Heart left ventricle (tissue), 16 donors: ENCODE data around the gene ICAM2. TPM values are rescaled to one million over a fixed set of nuclear protein-coding genes. Genes with fewer than 3 reads are reported as not detected.

Source experiments
- ATAC-seq, 4 donors: fragments of 200-7000 bp; cut with Tn5 transposase; one replicate each; pipeline ENCODE4 v1.9.1; 2020 to 2022; ENCODE audit warnings: moderate library complexity in 4 of 4, mild to moderate bottlenecking in 3 of 4, moderate number of reproducible peaks in 1 of 4
- DNase-seq, 5 donors: peaks; one replicate each; pipeline ENCODE4 v3.0.0-alpha.2; 2020
- H3K27ac ChIP-seq, 12 donors: fragments of 200-600 bp; sonication (generic) in 4 of 12; one replicate each; pipeline versions ENCODE4 v1.5.0 to v1.8.0; 2016 to 2022; ENCODE audit warnings: mild to moderate bottlenecking in 2 of 12
- H3K27me3 ChIP-seq, 9 donors: fragments of 200-600 bp; sonication (generic) in 2 of 9; one replicate each; pipeline versions ENCODE4 v1.5.1 to v1.8.0; 2016 to 2022; ENCODE audit warnings: mild to moderate bottlenecking in 3 of 9
- H3K36me3 ChIP-seq, 9 donors: fragments of 200-600 bp; sonication (generic) in 2 of 9; one replicate each; pipeline versions ENCODE4 v1.5.0 to v1.8.0; 2018 to 2022; ENCODE audit warnings: mild to moderate bottlenecking in 2 of 9
- H3K4me1 ChIP-seq, 12 donors: fragments of 200-600 bp; sonication (generic) in 4 of 12; one replicate each; pipeline versions ENCODE4 v1.5.0 to v1.8.0; 2016 to 2022; ENCODE audit warnings: mild to moderate bottlenecking in 3 of 12
- H3K4me3 ChIP-seq, 12 donors: fragments of 200-600 bp; sonication (generic) in 4 of 12; one replicate each; pipeline versions ENCODE4 v1.5.0 to v1.8.0; 2017 to 2022; ENCODE audit warnings: mild to moderate bottlenecking in 9 of 12, moderate library complexity in 4 of 12
- H3K9me3 ChIP-seq, 12 donors: fragments of 200-600 bp; sonication (generic) in 4 of 12; one replicate each; pipeline versions ENCODE4 v1.5.0 to v1.8.0; 2016 to 2022; ENCODE audit warnings: mild to moderate bottlenecking in 1 of 12
- POLR2A ChIP-seq, 2 donors: fragments of 450-650 bp; IDR thresholded peaks; one replicate each; pipeline ENCODE4 v1.6.1; 2017; ENCODE audit warnings: antibody characterized with exemption in 2 of 2, mild to moderate bottlenecking in 2 of 2, moderate library complexity in 2 of 2
- WGBS, 4 donors: extraction: QIAGEN DNeasy Blood & Tissue Kit in 2 of 4; methylation state at CpG; one replicate each; pipeline versions ENCODE4 v1.1.5 to v1.1.7; 2013 to 2018; 5-methylcytosine and 5-hydroxymethylcytosine counted together
- intact Hi-C, 10 donors: fragments of 100-400 bp; cut with DNase I; formaldehyde crosslinking; loops; one replicate each; pipeline versions ENCODE4 v1.11.1 to v1.14.2; 2022
- polyA plus RNA-seq, 2 donors: library from polyadenylated mRNA; stranded (reverse); fragments of 200-250 nt; gene quantifications; one replicate each; pipeline ENCODE4 v1.2.3, GENCODE V29; 2013
- total RNA-seq, 9 donors: library from RNA; depleted of rRNA in 2 of 9; stranded (reverse); fragments of >200 nt in 2 of 9; fragmentation: NEBNext Ultra II Directional in 3 of 9; extraction: Animal tissue kit (Norgen Biotek cat#: 25700) in 3 of 9; gene quantifications; one replicate each; pipeline versions ENCODE4 v1.1.0 to v1.2.4, GENCODE V29; 2016 to 2023
- TF ChIP-seq, protein P1 (sequence below), 12 donors: fragments of 200-600 bp; sonication (generic) in 4 of 12; IDR thresholded peaks; one replicate each; pipeline versions ENCODE4 v1.5.0 to v1.8.0; 2018 to 2022; ENCODE audit warnings: antibody characterized with exemption in 12 of 12, mild to moderate bottlenecking in 5 of 12
- donor health status: ischemic (EF 13 %, LVEDD 7.1; RV severe dilation, severe dysfunction).
- donor health status: healthy with polysubstance abuse.
- donor health status: DM: no; HTN: yes; CAD: no.
- donor health status: DM: no; HTN: no; CAD: no.
- donor health status: ischemic (EF 25% LVEDD 6.9; RV normal size, moderate dysfunction).
- donor health status: ischemic (EF 25% LVEDD 5.7; RV mildly dilated, moderate dysfunction).
- donor health status: healthy.
- donor health status: DM: yes; HTN: yes; CAD: no.
- donor health status: ischemic (EF 35%, LVEDD 5.7; RV mildly dilated, moderate dysfunction).
- donor health status: nonischemic (EF 11% LVEDD 7.7; RV severe dilation, severe dysfunction).
- donor health status: DM: yes; HTN: yes; CAD: no.
- donor health status: PGD.
- donor health status: ischemic (EF 29% LVEDD 5.4; RV normal size, mild dysfunction).
- donor health status: nonischemic (EF 23%, LVEDD 6.1; RV moderate dilation, normal function).

The ICAM2 gene
- total and polyA plus RNA-seq, 11 donors, result 24.4 to 262 (median 43.1) TPM

GRCh38 chr17:64006361-64007088 lies 13.9 kb downstream of the ICAM2 start:
- TF ChIP-seq POLR2A (IDR thresholded peaks at IDR 0.05), result peak in 1 of 2 donors; percentile 34
- TF ChIP-seq, protein P1, sequence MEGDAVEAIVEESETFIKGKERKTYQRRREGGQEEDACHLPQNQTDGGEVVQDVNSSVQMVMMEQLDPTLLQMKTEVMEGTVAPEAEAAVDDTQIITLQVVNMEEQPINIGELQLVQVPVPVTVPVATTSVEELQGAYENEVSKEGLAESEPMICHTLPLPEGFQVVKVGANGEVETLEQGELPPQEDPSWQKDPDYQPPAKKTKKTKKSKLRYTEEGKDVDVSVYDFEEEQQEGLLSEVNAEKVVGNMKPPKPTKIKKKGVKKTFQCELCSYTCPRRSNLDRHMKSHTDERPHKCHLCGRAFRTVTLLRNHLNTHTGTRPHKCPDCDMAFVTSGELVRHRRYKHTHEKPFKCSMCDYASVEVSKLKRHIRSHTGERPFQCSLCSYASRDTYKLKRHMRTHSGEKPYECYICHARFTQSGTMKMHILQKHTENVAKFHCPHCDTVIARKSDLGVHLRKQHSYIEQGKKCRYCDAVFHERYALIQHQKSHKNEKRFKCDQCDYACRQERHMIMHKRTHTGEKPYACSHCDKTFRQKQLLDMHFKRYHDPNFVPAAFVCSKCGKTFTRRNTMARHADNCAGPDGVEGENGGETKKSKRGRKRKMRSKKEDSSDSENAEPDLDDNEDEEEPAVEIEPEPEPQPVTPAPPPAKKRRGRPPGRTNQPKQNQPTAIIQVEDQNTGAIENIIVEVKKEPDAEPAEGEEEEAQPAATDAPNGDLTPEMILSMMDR (IDR thresholded peaks at IDR 0.05), result no peak
- DNase-seq, result peak; percentile 83 to 89 (median 87)
- 46 to 61% (median 56%) methylated on average over 13 of the region's 13 CpGs for WGBS, 4 donors

DNA sequence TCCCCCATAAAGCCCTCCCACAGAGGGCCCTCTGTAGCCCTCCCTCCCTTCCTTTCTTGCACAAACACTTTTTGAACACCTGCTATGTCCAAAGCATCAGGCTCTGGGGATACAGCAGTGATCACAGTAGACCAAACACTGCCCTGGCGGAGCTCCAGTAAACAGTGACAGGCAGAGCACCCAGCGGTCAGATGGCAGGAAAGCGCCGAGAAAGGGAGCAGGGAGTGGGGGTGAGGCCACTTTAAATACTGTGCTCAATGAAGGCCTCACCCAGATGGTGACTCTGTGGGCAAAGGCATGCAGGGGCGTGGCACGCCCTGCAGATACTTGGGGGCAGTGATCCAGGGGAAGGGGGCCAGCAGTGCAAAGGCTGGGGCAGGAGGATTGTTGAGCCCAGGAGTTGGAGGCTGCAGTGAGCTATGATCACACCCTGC lies 14.7 kb downstream of the ICAM2 start:
- no peak for ATAC-seq
- intact Hi-C loops, result loop anchor here in 1 of 10 donors (2.0 kb wide), 1 partner anchor 15 kb away; the partner anchor contains the start of gene ICAM2
- Histone ChIP-seq H3K27ac (peak overlapping the region; percentile 60 to 93 (median 82)), H3K36me3 (peaks cover 0 to 25% (median 10%) of the 10 kb centered on the region in 9 donors), H3K9me3 (no peaks in the 10 kb centered on the region), H3K4me3 (peak overlapping the region; percentile 16 to 62 (median 50)), H3K4me1 (peaks cover 8 to 77% (median 47%) of the 10 kb centered on the region in 12 donors), H3K27me3 (no peaks in the 10 kb centered on the region)
- 35 to 53% (median 43%) methylated on average over 6 of the region's 6 CpGs for WGBS, 4 donors
- DNase-seq, result peak in 1 of 5 donors; percentile 31
- TF ChIP-seq, protein P1 (IDR thresholded peaks at IDR 0.05), result no peak
- no peak for TF ChIP-seq POLR2A (IDR thresholded peaks at IDR 0.05)

More at GRCh38 chr17:64006361-64007088, 13.9 kb downstream of the ICAM2 start:
- Histone ChIP-seq H3K27ac (peak overlapping the region; percentile 60 to 93 (median 82)), H3K4me3 (peak overlapping the region; percentile 16 to 62 (median 50)), H3K9me3 (no peaks in the 10 kb centered on the region), H3K36me3 (peaks cover 0 to 25% (median 10%) of the 10 kb centered on the region in 9 donors), H3K4me1 (peaks cover 5 to 70% (median 42%) of the 10 kb centered on the region in 12 donors), H3K27me3 (no peaks in the 10 kb centered on the region)
- intact Hi-C loops, result loop anchor here in 1 of 10 donors (2.0 kb wide), 1 partner anchor 14 kb away; the partner anchor contains the start of gene ICAM2
- ATAC-seq, result peak; percentile 76 to 82 (median 78)

- no peak for DNase-seq
- H3K4me1 ChIP-seq, result peaks cover 8 to 76% (median 46%) of the 10 kb centered on the region in 12 donors
These were observed 15.3 kb downstream of the ICAM2 start for GRCh38 chr17:64004903-64005733.

More at GRCh38 chr17:64004903-64005733, 15.3 kb downstream of the ICAM2 start:
- Histone ChIP-seq H3K27ac (peak overlapping the region; percentile 60 to 93 (median 82)), H3K4me3 (peak overlapping the region in 11 of 12 donors; percentile 22 to 62 (median 51)), H3K36me3 (peaks cover 0 to 25% (median 10%) of the 10 kb centered on the region in 9 donors), H3K27me3 (no peaks in the 10 kb centered on the region), H3K9me3 (no peaks in the 10 kb centered on the region)
- ATAC-seq, result no peak
- TF ChIP-seq, protein P1 (IDR thresholded peaks at IDR 0.05), result no peak
- TF ChIP-seq POLR2A (IDR thresholded peaks at IDR 0.05), result no peak
- 58 to 70% (median 67%) methylated on average over 18 to 19 of the region's 19 CpGs for WGBS, 4 donors
- intact Hi-C loops, result no loop called here
